Uterus (tissue), 2 donors: ENCODE measurements around the gene PIH1D1.

Experiments
- POLR2A ChIP-seq, 2 donors: fragments of 450-650 bp; IDR thresholded peaks; one replicate each; pipeline ENCODE4 v1.6.1; 2016; ENCODE audit warnings: antibody characterized with exemption in 2 of 2, mild to moderate bottlenecking in 1 of 2, moderate library complexity in 1 of 2
- TF ChIP-seq, protein P1 (sequence below), 4 experiments: fragments of 200-600 bp in 2 of 4; fragments of 450-650 bp in 2 of 4; sonication (generic) in 2 of 4; IDR thresholded peaks; one replicate each; pipeline ENCODE4 v1.5.1; 2016 to 2019; ENCODE audit warnings: antibody characterized with exemption in 4 of 4, mild to moderate bottlenecking in 2 of 4, moderate library complexity in 1 of 4

DNA sequence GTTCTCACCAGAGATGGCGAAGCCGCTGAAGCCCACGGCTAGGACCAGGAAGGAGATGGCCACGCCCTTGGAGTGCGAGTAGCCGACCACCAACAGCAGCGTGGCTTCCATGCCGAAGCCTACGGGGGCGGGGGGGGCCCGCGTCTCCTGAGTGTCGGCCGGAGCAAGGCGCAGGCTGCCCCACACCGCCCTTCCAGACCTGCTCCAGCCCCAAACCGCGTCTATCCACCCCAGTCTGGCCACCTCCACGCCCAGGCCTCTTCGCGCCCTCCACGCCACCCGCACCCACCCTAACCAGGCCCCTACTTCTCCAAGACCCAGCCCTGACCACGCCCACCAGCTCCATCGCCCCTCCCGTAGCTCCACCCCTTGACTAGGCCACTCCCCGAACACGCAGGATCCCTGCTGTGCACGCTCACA, 20.3 kb downstream of the PIH1D1 start:
- TF ChIP-seq POLR2A (IDR thresholded peaks at IDR 0.05) = no peak
- TF ChIP-seq, protein P1, sequence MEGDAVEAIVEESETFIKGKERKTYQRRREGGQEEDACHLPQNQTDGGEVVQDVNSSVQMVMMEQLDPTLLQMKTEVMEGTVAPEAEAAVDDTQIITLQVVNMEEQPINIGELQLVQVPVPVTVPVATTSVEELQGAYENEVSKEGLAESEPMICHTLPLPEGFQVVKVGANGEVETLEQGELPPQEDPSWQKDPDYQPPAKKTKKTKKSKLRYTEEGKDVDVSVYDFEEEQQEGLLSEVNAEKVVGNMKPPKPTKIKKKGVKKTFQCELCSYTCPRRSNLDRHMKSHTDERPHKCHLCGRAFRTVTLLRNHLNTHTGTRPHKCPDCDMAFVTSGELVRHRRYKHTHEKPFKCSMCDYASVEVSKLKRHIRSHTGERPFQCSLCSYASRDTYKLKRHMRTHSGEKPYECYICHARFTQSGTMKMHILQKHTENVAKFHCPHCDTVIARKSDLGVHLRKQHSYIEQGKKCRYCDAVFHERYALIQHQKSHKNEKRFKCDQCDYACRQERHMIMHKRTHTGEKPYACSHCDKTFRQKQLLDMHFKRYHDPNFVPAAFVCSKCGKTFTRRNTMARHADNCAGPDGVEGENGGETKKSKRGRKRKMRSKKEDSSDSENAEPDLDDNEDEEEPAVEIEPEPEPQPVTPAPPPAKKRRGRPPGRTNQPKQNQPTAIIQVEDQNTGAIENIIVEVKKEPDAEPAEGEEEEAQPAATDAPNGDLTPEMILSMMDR (IDR thresholded peaks at IDR 0.05) = no peak
